HL-60 (cell line): Measurements from ENCODE around the gene SLC43A1.

ENCODE experiments used
- DNase-seq, 2 experiments: peaks; one replicate each; pipeline ENCODE4 v3.0.0-alpha.2; 2010 to 2020; ENCODE audit warnings: low read depth in 1 of 2, low spot score in 1 of 2
- H3K27ac ChIP-seq: fragments of 250-450 bp; sonication (Bioruptor Pico); replicated peaks from 2 replicates; pipeline ENCODE4 v1.5.1; 2020; ENCODE audit warnings: mild to moderate bottlenecking, moderate library complexity
- H3K27me3 ChIP-seq: fragments of 250-450 bp; sonication (Bioruptor Pico); 2 replicates; pipeline ENCODE4 v1.5.1; 2021; ENCODE audit warnings: mild to moderate bottlenecking, moderate library complexity; ENCODE audit not compliant: insufficient read depth, poor library complexity, severe bottlenecking
- H3K4me3 ChIP-seq: replicated peaks from 2 replicates; pipeline ENCODE4 v1.5.1; 2011; ENCODE audit warnings: mild to moderate bottlenecking, control low read depth, low read length; ENCODE audit not compliant: insufficient read depth
- GABPA ChIP-seq: IDR thresholded peaks from 2 replicates; pipeline ENCODE4 v1.6.1; 2012; ENCODE audit warnings: low read depth
- POLR2AphosphoS5 ChIP-seq: IDR thresholded peaks from 2 replicates; pipeline ENCODE4 v1.6.1; 2012; ENCODE audit warnings: low read depth
- REST ChIP-seq: IDR thresholded peaks from 2 replicates; pipeline ENCODE4 v1.6.1; 2012; ENCODE audit warnings: low read depth; ENCODE audit not compliant: insufficient replicate concordance
- SPI1 ChIP-seq: IDR thresholded peaks from 2 replicates; pipeline ENCODE4 v1.6.1; 2012; ENCODE audit warnings: low read depth, mild to moderate bottlenecking, borderline replicate concordance
- TF ChIP-seq, protein P1 (sequence below): IDR thresholded peaks from one replicate; pipeline ENCODE4 v1.5.1; 2011; ENCODE audit warnings: low read length, control low read depth, inconsistent platforms; ENCODE audit not compliant: insufficient read depth

SLC43A1 gene

DNA sequence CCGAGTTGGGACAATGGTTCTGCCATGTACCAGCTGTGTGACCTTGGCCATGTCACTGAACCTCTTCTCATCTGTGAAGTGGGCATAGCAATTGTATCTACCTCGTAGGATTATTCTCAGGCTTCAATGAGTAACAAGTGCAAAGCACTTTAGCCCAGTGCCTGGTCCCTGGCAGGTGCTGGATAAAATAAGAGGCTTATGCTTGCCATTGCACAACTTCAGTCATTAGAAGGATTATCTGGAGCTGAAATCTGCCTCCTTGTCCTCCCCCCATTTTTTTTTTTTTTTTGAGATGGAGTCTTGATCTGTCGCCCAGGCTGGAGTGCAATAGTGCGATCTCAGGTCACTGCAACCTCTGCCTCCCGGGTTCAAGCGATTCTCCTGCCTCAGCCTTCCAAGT lies 29.1 kb upstream of the SLC43A1 start:
- DNase-seq = no peak
- H3K27me3 ChIP-seq = no peaks in the 10 kb centered on the region

GRCh38 chr11:57543593-57543992 lies 28.1 kb upstream of the SLC43A1 start:
- Histone ChIP-seq H3K27ac (no peak overlapping the region), H3K4me3 (no peak overlapping the region), H3K27me3 (no peaks in the 10 kb centered on the region)
- DNase-seq = no peak
- no peak for TF ChIP-seq SPI1
- TF ChIP-seq, protein P1, sequence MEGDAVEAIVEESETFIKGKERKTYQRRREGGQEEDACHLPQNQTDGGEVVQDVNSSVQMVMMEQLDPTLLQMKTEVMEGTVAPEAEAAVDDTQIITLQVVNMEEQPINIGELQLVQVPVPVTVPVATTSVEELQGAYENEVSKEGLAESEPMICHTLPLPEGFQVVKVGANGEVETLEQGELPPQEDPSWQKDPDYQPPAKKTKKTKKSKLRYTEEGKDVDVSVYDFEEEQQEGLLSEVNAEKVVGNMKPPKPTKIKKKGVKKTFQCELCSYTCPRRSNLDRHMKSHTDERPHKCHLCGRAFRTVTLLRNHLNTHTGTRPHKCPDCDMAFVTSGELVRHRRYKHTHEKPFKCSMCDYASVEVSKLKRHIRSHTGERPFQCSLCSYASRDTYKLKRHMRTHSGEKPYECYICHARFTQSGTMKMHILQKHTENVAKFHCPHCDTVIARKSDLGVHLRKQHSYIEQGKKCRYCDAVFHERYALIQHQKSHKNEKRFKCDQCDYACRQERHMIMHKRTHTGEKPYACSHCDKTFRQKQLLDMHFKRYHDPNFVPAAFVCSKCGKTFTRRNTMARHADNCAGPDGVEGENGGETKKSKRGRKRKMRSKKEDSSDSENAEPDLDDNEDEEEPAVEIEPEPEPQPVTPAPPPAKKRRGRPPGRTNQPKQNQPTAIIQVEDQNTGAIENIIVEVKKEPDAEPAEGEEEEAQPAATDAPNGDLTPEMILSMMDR = no peak
- no peak for TF ChIP-seq GABPA
- no peak for TF ChIP-seq REST
- TF ChIP-seq POLR2AphosphoS5 = no peak

More for the DNA sequence above, 29.1 kb upstream of the SLC43A1 start:
- H3K27ac ChIP-seq = no peak overlapping the region
- no peak for TF ChIP-seq REST
- no peak for TF ChIP-seq POLR2AphosphoS5
- no peak for TF ChIP-seq SPI1
- TF ChIP-seq, protein P1 = no peak
- no peak for TF ChIP-seq GABPA
- no peak overlapping the region for H3K4me3 ChIP-seq

DNA sequence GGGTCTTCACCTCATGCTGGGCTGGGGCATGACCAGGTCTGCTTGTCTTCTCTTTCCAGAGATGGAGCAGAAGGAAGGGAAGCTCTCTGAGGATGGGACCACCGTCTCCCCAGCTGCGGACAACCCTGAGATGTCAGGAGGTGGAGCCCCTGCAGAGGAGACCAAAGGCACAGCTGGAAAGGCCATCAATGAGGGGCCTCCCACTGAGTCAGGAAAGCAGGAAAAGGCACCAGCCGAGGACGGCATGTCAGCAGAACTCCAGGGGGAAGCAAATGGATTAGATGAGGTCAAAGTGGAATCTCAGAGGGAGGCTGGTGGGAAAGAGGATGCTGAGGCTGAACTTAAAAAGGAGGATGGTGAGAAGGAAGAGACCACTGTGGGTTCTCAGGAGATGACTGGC lies 27.1 kb upstream of the SLC43A1 start:
- Histone ChIP-seq H3K27ac (no peak overlapping the region), H3K27me3 (no peaks in the 10 kb centered on the region), H3K4me3 (no peak overlapping the region)
- no peak for TF ChIP-seq SPI1
- TF ChIP-seq POLR2AphosphoS5 = no peak
- TF ChIP-seq, protein P1 = no peak
- TF ChIP-seq REST = no peak
- TF ChIP-seq GABPA = no peak
- no peak for DNase-seq
